K562 (cell line): ENCODE results near the gene DCP2. TPM values are rescaled to one million over a fixed set of nuclear protein-coding genes. Genes with fewer than 3 reads are reported as not detected.

Source experiments
- ATAC-seq: fragments of 200-7000 bp; cut with Tn5 transposase; 3 replicates; pipeline ENCODE4 v1.9.1; 2020; ENCODE audit warnings: moderate library complexity
- BruUV-seq: library from RNA; stranded (reverse); fragments of 400-500 nt; replicated peaks from 2 replicates; lab custom pipeline; 2021; lab: Mats Ljungman, UMichigan
- CTCF ChIA-PET: fragments of 300-600 bp; formaldehyde crosslinking; extraction: SDS; loops from one replicate; lab custom pipeline; 2021; ENCODE audit warnings: low intra/inter-chr PET ratio; lab: Yijun Ruan, JAX
- POLR2A ChIA-PET: fragments of 300-600, 350-650 bp; sonication (Branson Sonifier 250); formaldehyde crosslinking; extraction: SDS; loops from one replicate; lab custom pipeline; 2021; ENCODE audit warnings: antibody characterized with exemption, inconsistent platforms; lab: Yijun Ruan, JAX
- DNase-seq, 4 experiments: peaks; one replicate each; pipeline versions ENCODE4 v3.0.0 to v3.0.0-alpha.2; 2011 to 2018; ENCODE audit warnings: low spot score in 3 of 4, mixed read lengths in 3 of 4; ENCODE audit errors: extremely low read depth in 1 of 4
- FAIRE-seq: peaks from 2 replicates; lab custom pipeline; 2011; peaks lifted over from hg19 to GRCh38; lab: Jason Lieb, UNC
- H2AFZ ChIP-seq: 2 replicates; pipeline ENCODE4 v1.6.0; 2011; ENCODE audit warnings: low read depth, low read length, control low read depth, inconsistent platforms
- H3K27ac ChIP-seq: fragments of 200-600 bp; 3 replicates; pipeline ENCODE4 v1.8.0; 2011; ENCODE audit warnings: low read depth, mild to moderate bottlenecking, control low read depth, inconsistent platforms, low read length, moderate library complexity, mixed read lengths; ENCODE audit errors: extremely low read depth
- H3K27me3 ChIP-seq, 2 experiments: fragments of 300-600 bp in 1 of 2; 2 replicates in 1 of 2; 3 replicates in 1 of 2; pipeline versions ENCODE4 v1.6.0 to v1.8.0; 2011; ENCODE audit warnings: inconsistent platforms in 2 of 2, low read length in 2 of 2, mild to moderate bottlenecking in 1 of 2, mixed read lengths in 1 of 2, moderate library complexity in 1 of 2; ENCODE audit not compliant: control insufficient read depth in 2 of 2, insufficient read depth in 2 of 2
- H3K36me3 ChIP-seq: fragments of 300-600 bp; 3 replicates; pipeline ENCODE4 v1.8.0; 2011; ENCODE audit warnings: mild to moderate bottlenecking, low read length, inconsistent platforms; ENCODE audit not compliant: control insufficient read depth, insufficient read depth
- H3K4me1 ChIP-seq, 2 experiments: fragments of 200-600 bp in 1 of 2; replicated peaks in 1 of 2; 2 replicates in 1 of 2; 3 replicates in 1 of 2; pipeline versions ENCODE4 v1.5.1 to v1.8.0; 2011; ENCODE audit warnings: inconsistent platforms in 2 of 2, low read length in 2 of 2, mild to moderate bottlenecking in 1 of 2, mixed read lengths in 1 of 2, moderate library complexity in 1 of 2; ENCODE audit not compliant: control insufficient read depth in 2 of 2, insufficient read depth in 2 of 2
- H3K4me2 ChIP-seq: 2 replicates; pipeline ENCODE4 v1.6.1; 2011; ENCODE audit warnings: low read length, control low read depth, inconsistent platforms, mixed read lengths; ENCODE audit not compliant: insufficient read depth
- H3K4me3 ChIP-seq: fragments of 200-600 bp; sonication (generic), shearing (Covaris generic); 2 replicates; pipeline ENCODE4 v1.5.1; 2016; ENCODE audit warnings: control low read depth, inconsistent platforms
- H3K79me2 ChIP-seq: fragments of 200-600 bp; 3 replicates; pipeline ENCODE4 v1.8.0; 2011; ENCODE audit warnings: low read length, inconsistent platforms; ENCODE audit not compliant: control insufficient read depth, insufficient read depth
- H3K9ac ChIP-seq, 2 experiments: 2 replicates each; pipeline versions ENCODE4 v1.6.0 to v1.6.1; 2011; ENCODE audit warnings: low read depth in 2 of 2, low read length in 2 of 2, control low read depth in 1 of 2, inconsistent platforms in 1 of 2, mild to moderate bottlenecking in 1 of 2, mixed read lengths in 1 of 2; ENCODE audit not compliant: insufficient read depth in 1 of 2
- H3K9me1 ChIP-seq: one replicate; pipeline ENCODE4 v1.6.0; 2011; ENCODE audit warnings: inconsistent platforms, mild to moderate bottlenecking, low read length, moderate library complexity; ENCODE audit not compliant: control insufficient read depth, insufficient read depth
- H3K9me3 ChIP-seq: replicated peaks from 2 replicates; pipeline ENCODE4 v1.5.1; 2011; ENCODE audit warnings: low read depth, low read length, inconsistent platforms; ENCODE audit not compliant: control insufficient read depth, insufficient read depth
- H4K20me1 ChIP-seq: replicated peaks from 2 replicates; pipeline ENCODE4 v1.6.1; 2011; ENCODE audit warnings: low read length, inconsistent platforms, mixed read lengths; ENCODE audit not compliant: control insufficient read depth, insufficient read depth
- ETV5 ChIP-seq: sonication (generic); formaldehyde crosslinking; IDR thresholded peaks from 2 replicates; pipeline ENCODE4 v1.4.0; 2020; ENCODE audit warnings: low read depth, mild to moderate bottlenecking, missing genetic modification reagents
- HDAC3 ChIP-seq: fragments of 450-650 bp; IDR thresholded peaks from 2 replicates; pipeline ENCODE4 v1.6.1; 2018; ENCODE audit warnings: borderline replicate concordance, mild to moderate bottlenecking, moderate library complexity; ENCODE audit not compliant: partially characterized antibody
- ILF3 ChIP-seq: fragments of 450-650 bp; IDR thresholded peaks from 2 replicates; pipeline ENCODE4 v1.6.1; 2018; ENCODE audit warnings: antibody characterized with exemption, mild to moderate bottlenecking, moderate library complexity, borderline replicate concordance
- OTX1 ChIP-seq: fragments of 450-650 bp; formaldehyde crosslinking; IDR thresholded peaks from 2 replicates; pipeline ENCODE4 v1.4.0; 2022; ENCODE audit warnings: mild to moderate bottlenecking
- POLR2AphosphoS2 ChIP-seq: IDR thresholded peaks from 2 replicates; pipeline ENCODE4 v1.6.1; 2012; ENCODE audit warnings: low read length, improper control_type of control experiment
- RUNX1 ChIP-seq: sonication (generic); IDR thresholded peaks from 2 replicates; pipeline ENCODE4 v1.6.1; 2016; ENCODE audit warnings: antibody characterized with exemption, low read depth
- ZNF316 ChIP-seq: fragments of 450-650 bp; IDR thresholded peaks from 2 replicates; pipeline ENCODE4 v1.6.1; 2016
- ZNF57 ChIP-seq: fragments of 450-650 bp; formaldehyde crosslinking; IDR thresholded peaks from 2 replicates; pipeline ENCODE4 v1.4.0; 2020; ENCODE audit warnings: mild to moderate bottlenecking, moderate library complexity
- ZNF830 ChIP-seq: fragments of 250-450 bp; sonication (Bioruptor Pico); IDR thresholded peaks from 2 replicates; pipeline ENCODE4 v1.5.0; 2021; ENCODE audit warnings: mild to moderate bottlenecking
- WGBS: fragments of 100-300 bp; shearing (Covaris generic); methylation state at CpG from one replicate; pipeline ENCODE4 v1.1.6; 2016; ENCODE audit warnings: low coverage, mixed read lengths; ENCODE audit not compliant: insufficient coverage; ENCODE audit errors: missing lambda C conversion rate; 5-methylcytosine and 5-hydroxymethylcytosine counted together
- in situ Hi-C: fragments of 300-500 bp; cut with MboI; formaldehyde crosslinking; loops from 4 replicates; pipeline ENCODE4 v1.15.0; 2018; ENCODE audit warnings: inconsistent platforms, mixed read lengths
- intact Hi-C: fragments of 100-400 bp; cut with micrococcal nuclease; formaldehyde crosslinking; loops from 2 replicates; pipeline ENCODE4 v1.14.2; 2022
- polyA plus RNA-seq, 8 experiments: library from polyadenylated mRNA; depleted of rRNA in 4 of 8; stranded (reverse) in 5 of 8; unstranded in 3 of 8; fragments of >200 nt; fragmentation: Nextera tagmentation in 2 of 8; fragmentation: Illumina TruSeq in 1 of 8; extraction: Ambion mirVana in 2 of 8; extraction: Trizol in 1 of 8; gene quantifications; 2 replicates each; pipeline versions ENCODE4 v1.2.1 to v1.2.3, GENCODE V29; 2011 to 2014; ENCODE audit warnings: inconsistent platforms in 1 of 8, missing spikeins in 1 of 8
- total RNA-seq, 7 experiments: library from RNA; depleted of rRNA in 6 of 7; stranded (reverse); fragments of >200 nt in 6 of 7; fragmentation: Illumina TruSeq in 2 of 7; extraction: Trizol in 2 of 7; gene quantifications; 2 replicates each; pipeline versions ENCODE4 v1.2.1 to v1.2.3, GENCODE V29; 2011 to 2021; ENCODE audit warnings: low replicate concordance in 1 of 7
- TF ChIP-seq, protein P1 (sequence below): sonication (generic); formaldehyde crosslinking; IDR thresholded peaks from 2 replicates; pipeline ENCODE4 v1.5.0; 2020; ENCODE audit warnings: missing genetic modification reagents

DCP2 gene
- total and polyA plus RNA-seq, 9 of the 15 experiments (the other 6 are each of a cell fraction or from before 2014, with no cell fraction given), result 25.9 to 109 (median 46.7) TPM

DNA sequence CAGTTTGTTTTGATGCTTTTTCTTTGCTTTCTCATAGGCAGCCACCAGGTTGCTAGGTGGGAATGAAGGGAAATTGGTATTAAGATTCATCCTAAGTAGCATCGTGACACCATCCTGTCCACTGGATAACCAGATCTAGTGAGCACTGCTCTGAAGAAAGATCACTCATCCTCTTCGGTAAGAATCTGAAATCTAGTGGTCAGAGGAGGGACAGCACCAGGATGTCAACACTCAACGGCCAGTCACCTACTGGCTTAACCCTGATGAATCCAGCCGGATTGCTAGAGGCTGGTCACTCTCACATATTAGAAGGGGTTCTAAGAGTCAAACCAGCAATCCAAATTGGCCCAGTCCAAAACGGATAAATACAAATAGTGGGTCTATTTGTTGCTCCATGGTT is 50.8 kb downstream of the DCP2 start:
- WGBS, result 77% methylated on average over 5 of the region's 5 CpGs
- POLR2A ChIA-PET, result interaction anchor here (0.6 kb wide), 1 partner anchor 343 kb away, joined by 4 read pairs; no protein-coding TSS in a partner anchor
- DNase-seq (no peak), FAIRE-seq (peak; percentile 6), ATAC-seq (peak; percentile 55)
- no peak overlapping the region for H3K9ac ChIP-seq
- peaks cover 41% of the 10 kb centered on the region; the same call in 2 of the 3 replicates for H3K36me3 ChIP-seq
- H3K27ac ChIP-seq, result no peak overlapping the region
- H2AFZ ChIP-seq, result no peak overlapping the region
- CTCF ChIA-PET, result interaction anchor here (0.6 kb wide), 1 partner anchor 139 kb away, joined by 3 read pairs; no protein-coding TSS in a partner anchor
- H3K4me2 ChIP-seq, result no peak overlapping the region
- TF ChIP-seq, protein P1, sequence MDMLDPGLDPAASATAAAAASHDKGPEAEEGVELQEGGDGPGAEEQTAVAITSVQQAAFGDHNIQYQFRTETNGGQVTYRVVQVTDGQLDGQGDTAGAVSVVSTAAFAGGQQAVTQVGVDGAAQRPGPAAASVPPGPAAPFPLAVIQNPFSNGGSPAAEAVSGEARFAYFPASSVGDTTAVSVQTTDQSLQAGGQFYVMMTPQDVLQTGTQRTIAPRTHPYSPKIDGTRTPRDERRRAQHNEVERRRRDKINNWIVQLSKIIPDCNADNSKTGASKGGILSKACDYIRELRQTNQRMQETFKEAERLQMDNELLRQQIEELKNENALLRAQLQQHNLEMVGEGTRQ (CRISPR knock-in tag), result no peak
- TF ChIP-seq ILF3, result no peak
- no peaks in the 10 kb centered on the region for H3K79me2 ChIP-seq
- in situ Hi-C loops, result no loop called here
- BruUV-seq, result no TSS peak
- no peaks in the 10 kb centered on the region for H3K27me3 ChIP-seq
- no peaks in the 10 kb centered on the region for H3K9me3 ChIP-seq
- no peaks in the 10 kb centered on the region for H3K9me1 ChIP-seq
- no peak overlapping the region for H3K4me3 ChIP-seq
- no peaks in the 10 kb centered on the region for H4K20me1 ChIP-seq
- intact Hi-C loops, result no loop called here
- H3K4me1 ChIP-seq, result no peaks in the 10 kb centered on the region; a peak in 1 of 5 replicates

DNA sequence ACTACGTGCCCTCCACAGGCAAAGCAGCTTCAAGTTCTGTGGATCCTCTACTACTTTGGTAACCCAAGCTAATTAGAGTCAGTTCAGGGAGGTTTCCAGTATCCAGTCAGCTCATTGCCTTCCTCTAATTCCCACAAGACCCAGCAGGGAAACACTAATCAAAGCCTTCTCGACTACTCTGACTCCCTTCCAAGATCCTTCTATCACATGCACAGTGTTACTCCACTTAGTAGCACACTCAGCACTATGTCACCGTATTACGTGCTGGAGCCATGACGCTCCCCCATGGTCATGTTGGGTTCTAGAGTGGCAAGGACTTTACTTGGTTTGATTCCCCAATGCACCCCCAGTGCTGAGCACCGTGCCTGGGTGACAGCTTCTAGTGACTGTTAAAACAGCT is 53.0 kb downstream of the DCP2 start:
- no peak overlapping the region for H2AFZ ChIP-seq
- ATAC-seq, result peak; percentile 9
- intact Hi-C loops (no loop called here), in situ Hi-C loops (no loop called here)
- no peak overlapping the region for H3K27ac ChIP-seq
- H3K9me1 ChIP-seq, result no peaks in the 10 kb centered on the region
- H3K4me1 ChIP-seq, result peaks cover 0 to 2% of the 10 kb centered on the region in 2 experiments; a peak in 2 of 5 replicates
- ChIA-PET CTCF (no interaction called here), POLR2A (interaction anchor here (0.6 to 2.6 kb wide), 5 partner anchors 9 to 36 kb away, joined by 4 to 10 read pairs (median 5); no protein-coding TSS in a partner anchor)
- H3K4me3 ChIP-seq, result no peak overlapping the region
- H4K20me1 ChIP-seq, result no peaks in the 10 kb centered on the region
- no peak for DNase-seq
- no peak for FAIRE-seq
- TF ChIP-seq ZNF316 (peak; percentile 24; the same call in 1 of the 2 replicates), ETV5 (CRISPR knock-in tag) (no peak), RUNX1 (no peak), POLR2AphosphoS2 (peak; percentile 67; the same call in 1 of the 2 replicates), OTX1 (CRISPR knock-in tag) (no peak), HDAC3 (no peak), ZNF57 (CRISPR knock-in tag) (no peak), ZNF830 (CRISPR knock-in tag) (no peak)
- H3K4me2 ChIP-seq, result no peak overlapping the region
- no peaks in the 10 kb centered on the region for H3K27me3 ChIP-seq
- no TSS peak for BruUV-seq
- H3K79me2 ChIP-seq, result no peaks in the 10 kb centered on the region
- no peak overlapping the region for H3K9ac ChIP-seq
- no peaks in the 10 kb centered on the region for H3K9me3 ChIP-seq
- WGBS, result 66% methylated on average over 6 of the region's 6 CpGs
- H3K36me3 ChIP-seq, result peaks cover 22% of the 10 kb centered on the region; the same call in 2 of the 3 replicates
